IMR-90 (cell line): ENCODE data around the gene PLCG1. TPM values are rescaled to one million over a fixed set of nuclear protein-coding genes. Genes with fewer than 3 reads are reported as not detected.

Experiments
- ATAC-seq: fragments of 200-7000 bp; cut with Tn5 transposase; 2 replicates; pipeline ENCODE4 v1.9.1; 2020; ENCODE audit warnings: low read depth, mild to moderate bottlenecking, moderate library complexity
- BruUV-seq: library from RNA; stranded (reverse); fragments of 400-500 nt; replicated peaks from 2 replicates; lab custom pipeline; 2021; lab: Mats Ljungman, UMichigan
- CTCF ChIA-PET: fragments of 300-600 bp; formaldehyde crosslinking; extraction: SDS; loops from one replicate; lab custom pipeline; 2021; ENCODE audit warnings: antibody characterized with exemption; lab: Yijun Ruan, JAX
- POLR2A ChIA-PET: fragments of 300-600 bp; sonication (Branson Sonifier 250); formaldehyde crosslinking; loops from one replicate; lab custom pipeline; 2022; ENCODE audit warnings: antibody characterized with exemption; ENCODE audit not compliant: unreplicated experiment; lab: Charles Lee
- DNase-seq: peaks from one replicate; pipeline ENCODE4 v3.0.0; 2013
- H2AFZ ChIP-seq: replicated peaks from 2 replicates; pipeline ENCODE3; 2013; ENCODE audit warnings: low read length, mild to moderate bottlenecking; ENCODE audit not compliant: poor library complexity
- H2AK5ac ChIP-seq: 2 replicates; pipeline ENCODE4 v1.6.1; 2013; ENCODE audit warnings: low read depth, low read length, inconsistent platforms
- H2AK9ac ChIP-seq: replicated peaks from 2 replicates; pipeline ENCODE3; 2013; ENCODE audit warnings: mild to moderate bottlenecking, low read depth, low read length, moderate library complexity; ENCODE audit not compliant: poor library complexity
- H2BK120ac ChIP-seq: 2 replicates; pipeline ENCODE4 v1.6.1; 2013; ENCODE audit warnings: low read depth, low read length, inconsistent platforms
- H2BK15ac ChIP-seq: 3 replicates; pipeline ENCODE4 v1.6.1; 2013; ENCODE audit warnings: low read depth, low read length, inconsistent platforms
- H2BK20ac ChIP-seq: 2 replicates; pipeline ENCODE4 v1.6.1; 2013; ENCODE audit warnings: low read depth, mild to moderate bottlenecking, inconsistent platforms, low read length, moderate library complexity
- H2BK5ac ChIP-seq: 2 replicates; pipeline ENCODE4 v1.6.1; 2013; ENCODE audit warnings: mild to moderate bottlenecking, low read depth, low read length, inconsistent platforms; ENCODE audit not compliant: poor library complexity, severe bottlenecking
- H3K14ac ChIP-seq: replicated peaks from 2 replicates; pipeline ENCODE4 v1.6.1; 2013; ENCODE audit warnings: low read depth, low read length, inconsistent platforms
- H3K18ac ChIP-seq: 2 replicates; pipeline ENCODE4 v1.6.1; 2013; ENCODE audit warnings: low read depth, low read length, control low read depth
- H3K23ac ChIP-seq: 2 replicates; pipeline ENCODE4 v1.6.1; 2013; ENCODE audit warnings: low read depth, low read length, inconsistent platforms
- H3K27ac ChIP-seq: 2 replicates; pipeline ENCODE4 v1.5.1; 2013; ENCODE audit warnings: mild to moderate bottlenecking, control low read depth, low read length; ENCODE audit not compliant: insufficient read depth
- H3K27me3 ChIP-seq: 2 replicates; pipeline ENCODE4 v1.6.1; 2013; ENCODE audit warnings: low read length; ENCODE audit not compliant: control insufficient read depth, insufficient read depth
- H3K36me3 ChIP-seq: 2 replicates; pipeline ENCODE4 v1.6.1; 2013; ENCODE audit warnings: low read length, mixed read lengths; ENCODE audit not compliant: control insufficient read depth, insufficient read depth
- H3K4ac ChIP-seq: 2 replicates; pipeline ENCODE4 v1.6.1; 2013; ENCODE audit warnings: low read depth, low read length, inconsistent platforms
- H3K4me1 ChIP-seq: 2 replicates; pipeline ENCODE4 v1.6.1; 2013; ENCODE audit warnings: low read length, mixed read lengths; ENCODE audit not compliant: control insufficient read depth, insufficient read depth
- H3K4me2 ChIP-seq: 2 replicates; pipeline ENCODE4 v1.6.1; 2013; ENCODE audit warnings: low read depth, mild to moderate bottlenecking, control low read depth, low read length, moderate library complexity
- H3K4me3 ChIP-seq: 2 replicates; pipeline ENCODE4 v1.5.1; 2013; ENCODE audit warnings: low read depth, mild to moderate bottlenecking, control low read depth, low read length, moderate library complexity; ENCODE audit not compliant: insufficient read depth
- H3K56ac ChIP-seq: 2 replicates; pipeline ENCODE4 v1.6.1; 2013; ENCODE audit warnings: low read length, inconsistent platforms; ENCODE audit not compliant: insufficient read depth; ENCODE audit errors: extremely low read depth
- H3K79me1 ChIP-seq, 2 experiments: 2 replicates each; pipeline ENCODE4 v1.6.1; 2013; ENCODE audit warnings: low read length in 2 of 2, inconsistent platforms in 1 of 2, low read depth in 1 of 2
- H3K9ac ChIP-seq: 2 replicates; pipeline ENCODE4 v1.6.1; 2013; ENCODE audit warnings: low read depth, low read length, control low read depth
- H3K9me1 ChIP-seq: 2 replicates; pipeline ENCODE4 v1.6.1; 2013; ENCODE audit warnings: low read length, inconsistent platforms; ENCODE audit not compliant: insufficient read depth
- H3K9me3 ChIP-seq: 2 replicates; pipeline ENCODE4 v1.6.1; 2013; ENCODE audit warnings: low read length; ENCODE audit not compliant: control insufficient read depth, insufficient read depth
- H4K20me1 ChIP-seq: 2 replicates; pipeline ENCODE4 v1.6.1; 2013; ENCODE audit warnings: low read length, inconsistent platforms; ENCODE audit not compliant: insufficient read depth
- H4K5ac ChIP-seq: 2 replicates; pipeline ENCODE4 v1.6.1; 2013; ENCODE audit warnings: mild to moderate bottlenecking, low read depth, low read length, control low read depth
- H4K8ac ChIP-seq, 2 experiments: 2 replicates each; pipeline ENCODE4 v1.6.1; 2013; ENCODE audit warnings: low read depth in 2 of 2, low read length in 2 of 2, control low read depth in 1 of 2, inconsistent platforms in 1 of 2
- H4K91ac ChIP-seq: 2 replicates; pipeline ENCODE4 v1.6.1; 2013; ENCODE audit warnings: low read depth, low read length, inconsistent platforms; ENCODE audit not compliant: insufficient read depth
- BHLHE40 ChIP-seq: fragments of 150-350 bp; IDR thresholded peaks from 2 replicates; pipeline ENCODE4 v1.6.1; 2016; ENCODE audit warnings: mild to moderate bottlenecking, low read depth, low read length
- CEBPB ChIP-seq: IDR thresholded peaks from 2 replicates; pipeline ENCODE4 v1.6.1; 2012; ENCODE audit warnings: low read depth, low read length, improper control_type of control experiment
- CHD1 ChIP-seq: IDR thresholded peaks from 2 replicates; pipeline ENCODE4 v1.6.1; 2012; ENCODE audit warnings: low read depth, low read length, improper control_type of control experiment
- CTCF ChIP-seq: conservative IDR thresholded peaks from 2 replicates; pipeline ENCODE4 v1.5.1; 2012; ENCODE audit warnings: mild to moderate bottlenecking, low read depth, low read length, improper control_type of control experiment
- FOS ChIP-seq: fragments of 150-350 bp; IDR thresholded peaks from 2 replicates; pipeline ENCODE4 v1.6.1; 2016; ENCODE audit warnings: low read depth, low read length
- MAFK ChIP-seq: IDR thresholded peaks from 2 replicates; pipeline ENCODE4 v1.6.1; 2012; ENCODE audit warnings: low read depth, low read length, improper control_type of control experiment
- MAZ ChIP-seq: IDR thresholded peaks from 2 replicates; pipeline ENCODE4 v1.6.1; 2012; ENCODE audit warnings: low read depth, mild to moderate bottlenecking, low read length, improper control_type of control experiment, moderate library complexity, borderline replicate concordance
- MXI1 ChIP-seq: IDR thresholded peaks from 2 replicates; pipeline ENCODE4 v1.6.1; 2012; ENCODE audit warnings: low read depth, mild to moderate bottlenecking, low read length, moderate library complexity, borderline replicate concordance
- NFE2L2 ChIP-seq: fragments of 150-350 bp; IDR thresholded peaks from 2 replicates; pipeline ENCODE4 v1.6.1; 2016; ENCODE audit warnings: low read depth, mild to moderate bottlenecking, low read length
- POLR2A ChIP-seq: IDR thresholded peaks from 2 replicates; pipeline ENCODE4 v1.6.1; 2012; ENCODE audit warnings: mild to moderate bottlenecking, low read depth, low read length
- RAD21 ChIP-seq: IDR thresholded peaks from 2 replicates; pipeline ENCODE4 v1.6.1; 2012; ENCODE audit warnings: low read length, improper control_type of control experiment
- RCOR1 ChIP-seq: IDR thresholded peaks from 2 replicates; pipeline ENCODE4 v1.6.1; 2012; ENCODE audit warnings: mild to moderate bottlenecking, low read length, improper control_type of control experiment; ENCODE audit not compliant: insufficient replicate concordance
- RFX5 ChIP-seq: IDR thresholded peaks from 2 replicates; pipeline ENCODE4 v1.8.0; 2012; ENCODE audit warnings: low read depth, mild to moderate bottlenecking, low read length, moderate library complexity
- SMC3 ChIP-seq: fragments of 150-350 bp; IDR thresholded peaks from 2 replicates; pipeline ENCODE4 v1.6.1; 2016; ENCODE audit warnings: low read depth, mild to moderate bottlenecking, antibody characterized with exemption, low read length, moderate library complexity
- WGBS, 2 experiments: methylation state at CpG; one replicate each; pipeline versions ENCODE4 v1.1.5 to v1.1.7; 2013; ENCODE audit warnings: missing lambda C conversion rate in 2 of 2; ENCODE audit not compliant: insufficient read length in 1 of 2; ENCODE audit errors: extremely low coverage in 2 of 2; 5-methylcytosine and 5-hydroxymethylcytosine counted together
- dilution Hi-C: fragments of 300-500 bp; cut with HindIII; formaldehyde crosslinking; loops from one replicate; pipeline ENCODE4 v1.14.3; 2018; ENCODE audit warnings: low sequenced_read_pairs; ENCODE audit not compliant: unreplicated experiment
- in situ Hi-C: fragments of 300-500 bp; cut with MboI; formaldehyde crosslinking; loops from 3 replicates; pipeline ENCODE4 v1.14.3; 2019; ENCODE audit warnings: low sequenced_read_pairs, inconsistent platforms, mixed read lengths
- intact Hi-C: fragments of 100-400 bp; cut with micrococcal nuclease; formaldehyde crosslinking; loops from 2 replicates; pipeline ENCODE4 v1.10.0; 2022
- polyA plus RNA-seq, 3 experiments: library from polyadenylated mRNA; depleted of rRNA; stranded (reverse); fragments of >200 nt; gene quantifications; 2 replicates each; pipeline ENCODE4 v1.2.3, GENCODE V29; 2012; ENCODE audit warnings: low replicate concordance in 1 of 3
- total RNA-seq: library from RNA; depleted of rRNA; stranded (reverse); fragments of >200 nt; gene quantifications from 2 replicates; pipeline ENCODE4 v1.2.3, GENCODE V29; 2012
- TF ChIP-seq, protein P1 (sequence below): fragments of 150-350 bp; IDR thresholded peaks from 2 replicates; pipeline ENCODE4 v1.6.1; 2017; ENCODE audit warnings: mild to moderate bottlenecking, antibody characterized with exemption, low read length, low read depth
- TF ChIP-seq, protein P2 (sequence below): fragments of 150-350 bp; IDR thresholded peaks from 2 replicates; pipeline ENCODE4 v1.6.1; 2016; ENCODE audit warnings: low read depth, mild to moderate bottlenecking, low read length, moderate library complexity, borderline replicate concordance

The PLCG1 gene
- total and polyA plus RNA-seq, 2 of the 4 experiments (the other 2 are of a cell fraction) = 59.1 to 69.1 TPM

- Histone ChIP-seq H2BK20ac (no peak overlapping the region), H2AFZ (no peak overlapping the region), H2BK5ac (no peak overlapping the region), H3K9ac (no peak overlapping the region), H3K9me3 (no peaks in the 10 kb centered on the region; the same call in 1 of the 2 replicates), H4K91ac (no peak overlapping the region), H2AK9ac (no peak overlapping the region), H3K23ac (no peak overlapping the region), H3K27ac (no peak overlapping the region), H3K4me2 (no peak overlapping the region), H3K14ac (no peak overlapping the region), H3K4me1 (0 out of 2 replicates have a peak, but pooled peaks cover 1% of the 10 kb centered on the region), H4K8ac (no peak overlapping the region), H3K4me3 (no peak overlapping the region), H3K9me1 (peaks cover 10% of the 10 kb centered on the region; the same call in 1 of the 2 replicates), H3K4ac (no peak overlapping the region), H2AK5ac (no peak overlapping the region), H2BK15ac (no peak overlapping the region), H3K56ac (no peak overlapping the region), H4K5ac (no peak overlapping the region), H3K27me3 (no peaks in the 10 kb centered on the region), H2BK120ac (no peak overlapping the region), H3K18ac (no peak overlapping the region), H4K20me1 (no peaks in the 10 kb centered on the region), H3K79me1 (peaks cover 17 to 49% of the 10 kb centered on the region in 2 experiments), H3K36me3 (peaks cover 30% of the 10 kb centered on the region)
- CTCF ChIA-PET = no interaction called here
- intact Hi-C loops = no loop called here
- DNase-seq (no peak), ATAC-seq (no peak)
- in situ Hi-C loops = no loop called here
- POLR2A ChIA-PET = no interaction called here
- no TSS peak for BruUV-seq
- dilution Hi-C loops = no loop called here
- no peak for TF ChIP-seq RAD21
- no peak for TF ChIP-seq CHD1
- TF ChIP-seq, protein P1, sequence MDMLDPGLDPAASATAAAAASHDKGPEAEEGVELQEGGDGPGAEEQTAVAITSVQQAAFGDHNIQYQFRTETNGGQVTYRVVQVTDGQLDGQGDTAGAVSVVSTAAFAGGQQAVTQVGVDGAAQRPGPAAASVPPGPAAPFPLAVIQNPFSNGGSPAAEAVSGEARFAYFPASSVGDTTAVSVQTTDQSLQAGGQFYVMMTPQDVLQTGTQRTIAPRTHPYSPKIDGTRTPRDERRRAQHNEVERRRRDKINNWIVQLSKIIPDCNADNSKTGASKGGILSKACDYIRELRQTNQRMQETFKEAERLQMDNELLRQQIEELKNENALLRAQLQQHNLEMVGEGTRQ = no peak
- TF ChIP-seq FOS = no peak
- no peak for TF ChIP-seq SMC3
- TF ChIP-seq CEBPB = no peak
- no peak for TF ChIP-seq RCOR1
- TF ChIP-seq MXI1 = no peak
- TF ChIP-seq BHLHE40 = no peak
- TF ChIP-seq, protein P2, sequence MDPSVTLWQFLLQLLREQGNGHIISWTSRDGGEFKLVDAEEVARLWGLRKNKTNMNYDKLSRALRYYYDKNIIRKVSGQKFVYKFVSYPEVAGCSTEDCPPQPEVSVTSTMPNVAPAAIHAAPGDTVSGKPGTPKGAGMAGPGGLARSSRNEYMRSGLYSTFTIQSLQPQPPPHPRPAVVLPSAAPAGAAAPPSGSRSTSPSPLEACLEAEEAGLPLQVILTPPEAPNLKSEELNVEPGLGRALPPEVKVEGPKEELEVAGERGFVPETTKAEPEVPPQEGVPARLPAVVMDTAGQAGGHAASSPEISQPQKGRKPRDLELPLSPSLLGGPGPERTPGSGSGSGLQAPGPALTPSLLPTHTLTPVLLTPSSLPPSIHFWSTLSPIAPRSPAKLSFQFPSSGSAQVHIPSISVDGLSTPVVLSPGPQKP = no peak
- TF ChIP-seq RFX5 = no peak
- TF ChIP-seq POLR2A = no peak
- TF ChIP-seq MAZ = no peak
- no peak for TF ChIP-seq NFE2L2
- TF ChIP-seq CTCF = no peak
- no peak for TF ChIP-seq MAFK
- 87% methylated on average over 5 of the region's 11 CpGs; no CpG with 5 or more reads in 1 of the 2 experiments for WGBS, 2 experiments
Measured at GRCh38 chr20:41205313-41205712, 68.0 kb downstream of the PLCG1 start.
